ENCODE measurements around the gene FAM124B.

Gene FAM124B

DNA sequence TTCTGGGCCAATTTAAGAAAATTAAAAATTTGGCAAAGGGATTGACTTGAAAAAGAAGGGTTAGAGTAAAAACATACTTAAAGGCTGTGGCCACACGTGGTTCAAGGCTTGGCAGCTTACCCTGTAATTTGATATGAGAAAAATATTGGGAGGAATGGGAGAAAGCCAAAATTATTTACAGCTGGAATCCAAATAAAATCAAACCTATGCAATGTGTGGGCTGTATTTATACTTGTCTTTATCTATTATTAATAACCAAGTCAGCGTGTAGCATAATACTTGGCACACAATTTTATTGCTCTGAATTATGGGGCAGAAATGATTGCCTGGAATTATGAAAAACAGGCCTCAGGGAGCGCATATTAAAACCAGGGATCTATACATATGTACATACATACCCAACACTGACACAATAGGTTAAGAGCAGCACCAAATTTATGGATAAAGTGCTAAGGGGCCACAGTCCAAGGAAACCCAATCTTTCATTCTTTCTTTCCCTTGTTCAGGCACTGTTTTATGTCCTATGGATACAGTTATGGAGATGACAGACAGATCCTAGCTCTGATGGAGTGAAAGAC lies 35.6 kb downstream of the FAM124B start:
- no peak overlapping the region for H3K4me3 ChIP-seq (ENCODE audit: insufficient read depth, low read depth, low read length)
- 76 to 80% methylated on average over 2 to 3 of the region's 3 CpGs for WGBS, 2 experiments
- H3K27ac ChIP-seq (ENCODE audit: insufficient read depth, low read depth, low read length, poor library complexity, severe bottlenecking) = no peak overlapping the region
- H3K36me3 ChIP-seq (ENCODE audit: control insufficient read depth, insufficient read depth, low read length) = no peaks in the 10 kb centered on the region
- no peaks in the 10 kb centered on the region for H3K9me3 ChIP-seq (ENCODE audit: control insufficient read depth, low read length)
- H3K27me3 ChIP-seq (ENCODE audit: control insufficient read depth, insufficient read depth, low read length, poor library complexity, severe bottlenecking) = no peaks in the 10 kb centered on the region
- H3K4me1 ChIP-seq (ENCODE audit: control insufficient read depth, insufficient read depth, low read length) = no peaks in the 10 kb centered on the region

GRCh38 chr2:224365331-224365730 lies 36.6 kb downstream of the FAM124B start:
- H3K9me3 ChIP-seq (ENCODE audit: control insufficient read depth, low read length) = no peaks in the 10 kb centered on the region
- H3K27ac ChIP-seq (ENCODE audit: insufficient read depth, low read depth, low read length, poor library complexity, severe bottlenecking) = no peak overlapping the region
- no peaks in the 10 kb centered on the region for H3K4me1 ChIP-seq (ENCODE audit: control insufficient read depth, insufficient read depth, low read length)
- H3K27me3 ChIP-seq (ENCODE audit: control insufficient read depth, insufficient read depth, low read length, poor library complexity, severe bottlenecking) = no peaks in the 10 kb centered on the region
- H3K36me3 ChIP-seq (ENCODE audit: control insufficient read depth, insufficient read depth, low read length) = no peaks in the 10 kb centered on the region
- 93 to 94% methylated on average over 9 of the region's 9 CpGs for WGBS, 2 experiments
- no peak overlapping the region for H3K4me3 ChIP-seq (ENCODE audit: insufficient read depth, low read depth, low read length)

- no peaks in the 10 kb centered on the region for H3K4me1 ChIP-seq (ENCODE audit: control insufficient read depth, insufficient read depth, low read length)
- no peak overlapping the region for H3K27ac ChIP-seq (ENCODE audit: insufficient read depth, low read depth, low read length, poor library complexity, severe bottlenecking)
- H3K27me3 ChIP-seq (ENCODE audit: control insufficient read depth, insufficient read depth, low read length, poor library complexity, severe bottlenecking) = no peaks in the 10 kb centered on the region
- no peak overlapping the region for H3K4me3 ChIP-seq (ENCODE audit: insufficient read depth, low read depth, low read length)
- H3K9me3 ChIP-seq (ENCODE audit: control insufficient read depth, low read length) = no peaks in the 10 kb centered on the region
- H3K36me3 ChIP-seq (ENCODE audit: control insufficient read depth, insufficient read depth, low read length) = no peaks in the 10 kb centered on the region
- WGBS, 2 experiments = 90 to 96% methylated on average over 3 of the region's 3 CpGs
These were observed 38.6 kb downstream of the FAM124B start for GRCh38 chr2:224363281-224363680.

DNA sequence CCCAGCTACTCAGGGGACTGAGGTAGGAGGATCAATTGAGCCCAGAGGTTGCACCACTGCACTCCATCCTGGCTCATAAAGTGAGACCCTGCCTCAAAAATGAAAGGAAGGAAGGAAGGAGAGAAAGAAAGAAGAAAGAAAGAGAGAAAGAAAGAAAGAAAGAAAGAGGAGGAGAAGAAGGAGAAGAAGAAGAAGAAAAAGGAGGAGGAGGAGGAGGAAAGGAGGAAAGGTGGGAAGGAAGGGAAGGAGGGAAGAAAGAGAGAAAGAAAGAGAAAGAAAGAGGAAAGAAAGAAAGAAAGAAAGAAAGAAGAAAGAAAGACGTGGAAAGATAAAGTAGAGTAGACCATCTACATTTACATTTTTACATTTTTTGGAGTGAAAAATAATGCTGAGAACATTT lies 39.8 kb downstream of the FAM124B start:
- H3K4me3 ChIP-seq (ENCODE audit: insufficient read depth, low read depth, low read length) = no peak overlapping the region
- no peaks in the 10 kb centered on the region for H3K9me3 ChIP-seq (ENCODE audit: control insufficient read depth, low read length)
- H3K27me3 ChIP-seq (ENCODE audit: control insufficient read depth, insufficient read depth, low read length, poor library complexity, severe bottlenecking) = no peaks in the 10 kb centered on the region
- WGBS, 2 experiments = no CpG with 5 or more reads among the region's 1 CpG
- no peak overlapping the region for H3K27ac ChIP-seq (ENCODE audit: insufficient read depth, low read depth, low read length, poor library complexity, severe bottlenecking)
- no peaks in the 10 kb centered on the region for H3K4me1 ChIP-seq (ENCODE audit: control insufficient read depth, insufficient read depth, low read length)
- no peaks in the 10 kb centered on the region for H3K36me3 ChIP-seq (ENCODE audit: control insufficient read depth, insufficient read depth, low read length)

GRCh38 chr2:224360801-224361251 lies 41.1 kb downstream of the FAM124B start:
- no peaks in the 10 kb centered on the region for H3K27me3 ChIP-seq (ENCODE audit: control insufficient read depth, insufficient read depth, low read length, poor library complexity, severe bottlenecking)
- no peaks in the 10 kb centered on the region for H3K36me3 ChIP-seq (ENCODE audit: control insufficient read depth, insufficient read depth, low read length)
- H3K9me3 ChIP-seq (ENCODE audit: control insufficient read depth, low read length) = no peaks in the 10 kb centered on the region
- H3K4me1 ChIP-seq (ENCODE audit: control insufficient read depth, insufficient read depth, low read length) = no peaks in the 10 kb centered on the region
- H3K27ac ChIP-seq (ENCODE audit: insufficient read depth, low read depth, low read length, poor library complexity, severe bottlenecking) = no peak overlapping the region
- no peak overlapping the region for H3K4me3 ChIP-seq (ENCODE audit: insufficient read depth, low read depth, low read length)
- WGBS, 2 experiments = 87 to 91% methylated on average over 2 to 3 of the region's 3 CpGs

GRCh38 chr2:224359569-224359968 lies 42.3 kb downstream of the FAM124B start:
- no peaks in the 10 kb centered on the region for H3K9me3 ChIP-seq (ENCODE audit: control insufficient read depth, low read length)
- H3K36me3 ChIP-seq (ENCODE audit: control insufficient read depth, insufficient read depth, low read length) = no peaks in the 10 kb centered on the region
- H3K27me3 ChIP-seq (ENCODE audit: control insufficient read depth, insufficient read depth, low read length, poor library complexity, severe bottlenecking) = no peaks in the 10 kb centered on the region
- no peak overlapping the region for H3K4me3 ChIP-seq (ENCODE audit: insufficient read depth, low read depth, low read length)
- no peak overlapping the region for H3K27ac ChIP-seq (ENCODE audit: insufficient read depth, low read depth, low read length, poor library complexity, severe bottlenecking)
- H3K4me1 ChIP-seq (ENCODE audit: control insufficient read depth, insufficient read depth, low read length) = no peaks in the 10 kb centered on the region
- WGBS, 2 experiments = 68 to 81% methylated on average over 3 of the region's 3 CpGs

DNA sequence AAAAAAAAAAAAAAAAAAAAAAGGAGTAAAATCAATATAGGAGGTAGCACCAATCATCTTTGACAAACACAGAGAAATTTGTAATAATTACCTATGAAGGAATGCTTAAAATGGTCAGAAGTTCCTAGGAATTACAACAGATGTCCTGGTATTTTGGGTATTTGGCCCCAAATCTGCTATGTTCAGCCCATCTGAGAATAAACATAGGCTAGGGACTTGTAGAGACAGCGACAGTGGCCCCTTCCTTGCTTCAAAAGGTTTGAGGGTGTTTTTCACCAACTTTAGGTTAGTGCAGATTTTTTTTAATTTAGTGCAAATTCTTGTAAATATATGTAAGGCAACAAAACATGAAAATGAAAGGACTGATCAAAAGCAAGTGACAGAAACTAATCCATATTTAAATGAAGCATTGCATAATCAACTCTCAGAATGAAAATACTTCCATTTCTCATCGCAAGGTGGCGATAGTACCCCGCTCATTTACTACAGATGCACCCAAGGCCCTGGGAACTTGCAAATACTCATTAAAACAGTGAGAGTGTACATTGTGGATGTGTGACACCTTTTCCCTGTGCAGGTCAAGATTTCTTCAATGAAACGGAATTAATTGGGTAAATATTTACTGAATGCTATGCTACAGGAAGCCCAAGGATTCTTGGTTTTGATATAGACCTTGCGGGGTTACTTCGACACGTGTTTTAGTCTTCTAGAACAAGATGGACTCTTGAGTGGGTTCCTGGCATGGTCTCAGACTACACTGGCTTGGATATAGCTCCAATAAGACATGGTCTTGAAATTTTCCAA lies 44.6 kb downstream of the FAM124B start:
- WGBS, 2 experiments = 52 to 61% methylated on average over 8 of the region's 8 CpGs
- no peaks in the 10 kb centered on the region for H3K27me3 ChIP-seq (ENCODE audit: control insufficient read depth, insufficient read depth, low read length, poor library complexity, severe bottlenecking)
- H3K27ac ChIP-seq (ENCODE audit: insufficient read depth, low read depth, low read length, poor library complexity, severe bottlenecking) = no peak overlapping the region
- H3K9me3 ChIP-seq (ENCODE audit: control insufficient read depth, low read length) = no peaks in the 10 kb centered on the region
- H3K4me1 ChIP-seq (ENCODE audit: control insufficient read depth, insufficient read depth, low read length) = no peaks in the 10 kb centered on the region
- no peak overlapping the region for H3K4me3 ChIP-seq (ENCODE audit: insufficient read depth, low read depth, low read length)
- H3K36me3 ChIP-seq (ENCODE audit: control insufficient read depth, insufficient read depth, low read length) = no peaks in the 10 kb centered on the region

DNA sequence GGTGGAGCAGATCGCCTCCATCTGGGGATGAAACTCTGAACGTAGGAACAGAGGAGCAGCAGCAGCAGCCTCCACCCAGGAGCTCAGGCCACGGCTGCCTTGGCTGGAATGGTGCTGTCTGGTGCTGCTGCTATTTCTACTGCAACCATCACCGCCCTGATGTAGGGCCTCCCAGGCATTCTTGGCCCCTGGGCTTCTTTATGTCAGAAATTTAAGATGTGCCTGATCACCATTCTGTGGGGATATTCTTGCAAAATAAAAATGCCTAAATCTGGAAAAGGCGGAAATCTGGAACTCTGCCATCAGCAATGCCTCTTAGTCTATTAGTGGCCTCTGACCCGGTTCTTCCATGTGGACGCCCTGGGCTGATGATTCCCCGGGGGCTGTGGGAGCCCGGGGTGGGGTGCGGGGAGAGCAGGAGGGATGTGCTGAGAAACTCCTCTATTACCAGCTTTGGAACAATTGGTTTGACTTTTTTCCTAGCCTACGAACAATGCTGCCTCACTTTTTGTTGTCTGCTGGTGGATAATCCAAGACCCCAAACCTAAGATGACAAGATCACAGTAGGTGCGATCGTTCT lies 47.2 kb downstream of the FAM124B start:
- no peaks in the 10 kb centered on the region for H3K9me3 ChIP-seq (ENCODE audit: control insufficient read depth, low read length)
- no peaks in the 10 kb centered on the region for H3K27me3 ChIP-seq (ENCODE audit: control insufficient read depth, insufficient read depth, low read length, poor library complexity, severe bottlenecking)
- whole genome bisulfite sequencing, 2 experiments = 91 to 94% methylated on average over 13 of the region's 13 CpGs

DNA sequence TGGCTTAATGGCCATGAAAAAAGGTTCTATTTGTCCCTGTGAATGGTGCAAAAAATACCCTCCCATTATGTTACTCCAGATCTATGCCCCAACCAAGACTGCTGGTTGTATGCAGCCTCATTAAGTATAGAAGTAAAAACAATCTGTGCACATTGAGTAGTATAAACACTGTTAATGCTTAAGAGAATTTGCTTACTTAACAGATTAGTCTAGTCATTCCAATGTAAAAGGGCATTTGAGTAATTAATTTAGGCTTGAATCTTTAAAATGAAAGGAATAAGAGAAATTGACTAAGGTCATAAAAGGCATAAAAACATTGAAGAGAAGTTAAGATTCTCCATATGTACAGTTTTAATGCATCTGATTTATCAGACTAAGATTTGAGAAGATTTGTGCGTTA lies 51.2 kb downstream of the FAM124B start:
- Histone ChIP-seq H3K36me3 (ENCODE audit: control insufficient read depth, insufficient read depth, low read length) (no peaks in the 10 kb centered on the region), H3K27ac (ENCODE audit: insufficient read depth, low read depth, low read length, poor library complexity, severe bottlenecking) (no peak overlapping the region), H3K4me1 (ENCODE audit: control insufficient read depth, insufficient read depth, low read length) (no peaks in the 10 kb centered on the region), H3K9me3 (ENCODE audit: control insufficient read depth, low read length) (no peaks in the 10 kb centered on the region), H3K27me3 (ENCODE audit: control insufficient read depth, insufficient read depth, low read length, poor library complexity, severe bottlenecking) (no peaks in the 10 kb centered on the region), H3K4me3 (ENCODE audit: insufficient read depth, low read depth, low read length) (no peak overlapping the region)
- WGBS, 2 experiments = no CpG with 5 or more reads among the region's 1 CpG

More for the DNA sequence above, 47.2 kb downstream of the FAM124B start:
- Histone ChIP-seq H3K4me1 (ENCODE audit: control insufficient read depth, insufficient read depth, low read length) (no peaks in the 10 kb centered on the region), H3K4me3 (ENCODE audit: insufficient read depth, low read depth, low read length) (no peak overlapping the region), H3K27ac (ENCODE audit: insufficient read depth, low read depth, low read length, poor library complexity, severe bottlenecking) (no peak overlapping the region), H3K36me3 (ENCODE audit: control insufficient read depth, insufficient read depth, low read length) (no peaks in the 10 kb centered on the region)

- no peaks in the 10 kb centered on the region for H3K9me3 ChIP-seq (ENCODE audit: control insufficient read depth, low read length)
- no peaks in the 10 kb centered on the region for H3K36me3 ChIP-seq (ENCODE audit: control insufficient read depth, insufficient read depth, low read length)
- no peaks in the 10 kb centered on the region for H3K27me3 ChIP-seq (ENCODE audit: control insufficient read depth, insufficient read depth, low read length, poor library complexity, severe bottlenecking)
- H3K4me3 ChIP-seq (ENCODE audit: insufficient read depth, low read depth, low read length) = no peak overlapping the region
- H3K4me1 ChIP-seq (ENCODE audit: control insufficient read depth, insufficient read depth, low read length) = no peaks in the 10 kb centered on the region
- H3K27ac ChIP-seq (ENCODE audit: insufficient read depth, low read depth, low read length, poor library complexity, severe bottlenecking) = no peak overlapping the region
These were observed 52.5 kb downstream of the FAM124B start for GRCh38 chr2:224349396-224349795.
